DND-41 (cell line): Measurements from ENCODE around the gene NEU1.
A peak's percentile ranks its signal among the peaks of the same experiment; 100 is the strongest.
"Not testable (repeated sequence)": the region's sequence is repeated elsewhere in the genome, so short reads cannot be mapped to it uniquely, and the experiment has no call there.

Source experiments
- ATAC-seq: fragments of 200-7000 bp; cut with Tn5 transposase; 3 replicates; pipeline ENCODE4 v1.9.1; 2021; ENCODE audit warnings: low read depth; ENCODE audit not compliant: insufficient read depth
- DNase-seq: peaks from one replicate; pipeline ENCODE4 v3.0.0-alpha.2; 2020
- H2AFZ ChIP-seq: 2 replicates; pipeline ENCODE4 v1.6.0; 2012; ENCODE audit warnings: low read depth, low read length
- H3K27ac ChIP-seq: 2 replicates; pipeline ENCODE4 v1.5.1; 2012; ENCODE audit warnings: low read length, inconsistent platforms
- H3K27me3 ChIP-seq: fragments of 200-600 bp; sonication (generic); 2 replicates; pipeline ENCODE4 v1.6.0; 2012; ENCODE audit warnings: low read length, mild to moderate bottlenecking, inconsistent platforms; ENCODE audit not compliant: insufficient read depth, poor library complexity
- H3K36me3 ChIP-seq: 2 replicates; pipeline ENCODE4 v1.5.1; 2012; ENCODE audit warnings: low read length, inconsistent platforms; ENCODE audit not compliant: insufficient read depth
- H3K4me1 ChIP-seq: 2 replicates; pipeline ENCODE4 v1.5.1; 2012; ENCODE audit warnings: mild to moderate bottlenecking, low read length; ENCODE audit not compliant: insufficient read depth
- H3K4me2 ChIP-seq: 2 replicates; pipeline ENCODE4 v1.6.0; 2012; ENCODE audit warnings: mild to moderate bottlenecking, moderate library complexity, low read length, inconsistent platforms; ENCODE audit not compliant: insufficient read depth
- H3K4me3 ChIP-seq, 2 experiments: fragments of 200-600 bp in 1 of 2; shearing (Covaris generic) in 1 of 2; 2 replicates each; pipeline ENCODE4 v1.5.1; 2012 to 2016; ENCODE audit warnings: inconsistent platforms in 2 of 2, low read length in 2 of 2, mild to moderate bottlenecking in 2 of 2, low read depth in 1 of 2, moderate library complexity in 1 of 2
- H3K79me2 ChIP-seq: 2 replicates; pipeline ENCODE4 v1.6.0; 2012; ENCODE audit warnings: low read length, inconsistent platforms; ENCODE audit not compliant: insufficient read depth
- H3K9ac ChIP-seq: 2 replicates; pipeline ENCODE4 v1.6.0; 2012; ENCODE audit warnings: low read depth, mild to moderate bottlenecking, inconsistent platforms, low read length, moderate library complexity
- H3K9me3 ChIP-seq: 2 replicates; pipeline ENCODE4 v1.5.1; 2012; ENCODE audit warnings: low read length, moderate library complexity, mild to moderate bottlenecking, inconsistent platforms; ENCODE audit not compliant: insufficient read depth, severe bottlenecking
- H4K20me1 ChIP-seq: 2 replicates; pipeline ENCODE4 v1.6.0; 2012; ENCODE audit warnings: low read length; ENCODE audit not compliant: insufficient read depth
- CTCF ChIP-seq: IDR thresholded peaks from 2 replicates; pipeline ENCODE4 v1.5.1; 2012; ENCODE audit warnings: borderline replicate concordance, low read length, moderate library complexity, mild to moderate bottlenecking; ENCODE audit not compliant: poor library complexity, severe bottlenecking; ENCODE audit errors: extremely low read depth
- EZH2 ChIP-seq: IDR thresholded peaks from 3 replicates; pipeline ENCODE4 v1.6.1; 2012; ENCODE audit warnings: borderline replicate concordance, low read depth, mild to moderate bottlenecking, moderate library complexity, low read length, inconsistent platforms; ENCODE audit not compliant: severe bottlenecking

The NEU1 gene

DNA sequence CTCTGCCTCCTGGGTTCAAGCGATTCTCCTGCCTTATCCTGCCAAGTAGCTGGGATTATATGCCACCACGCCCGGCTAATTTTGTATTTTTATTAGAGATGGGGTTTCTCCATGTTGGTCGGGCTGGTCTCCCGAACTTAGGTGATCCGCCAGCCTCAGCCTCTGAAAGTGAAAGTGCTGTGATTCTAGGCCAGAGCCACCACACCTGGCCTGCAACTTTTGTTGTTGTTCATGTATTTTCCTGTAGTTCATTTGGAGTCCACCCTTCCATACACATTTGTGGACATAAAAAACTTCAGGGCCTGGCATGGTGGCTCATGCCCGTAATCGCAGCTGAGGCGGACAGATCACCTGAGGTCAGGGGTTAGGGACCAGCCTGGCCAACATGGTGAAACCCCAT, 20.6 kb downstream of the NEU1 start:
- Histone ChIP-seq H3K27me3 (no peaks in the 10 kb centered on the region), H3K4me2 (no peak overlapping the region), H4K20me1 (peaks cover 24% of the 10 kb centered on the region), H3K4me3 (no peak overlapping the region), H3K9ac (no peak overlapping the region), H3K79me2 (peaks cover 24% of the 10 kb centered on the region), H3K36me3 (peaks cover 35% of the 10 kb centered on the region), H3K27ac (no peak overlapping the region), H2AFZ (no peak overlapping the region), H3K9me3 (no peaks in the 10 kb centered on the region), H3K4me1 (peaks cover 20% of the 10 kb centered on the region)
- no peak for DNase-seq
- TF ChIP-seq CTCF (no peak), EZH2 (no peak)
- peak; percentile 20; the same call in 2 of the 3 replicates for ATAC-seq

DNA sequence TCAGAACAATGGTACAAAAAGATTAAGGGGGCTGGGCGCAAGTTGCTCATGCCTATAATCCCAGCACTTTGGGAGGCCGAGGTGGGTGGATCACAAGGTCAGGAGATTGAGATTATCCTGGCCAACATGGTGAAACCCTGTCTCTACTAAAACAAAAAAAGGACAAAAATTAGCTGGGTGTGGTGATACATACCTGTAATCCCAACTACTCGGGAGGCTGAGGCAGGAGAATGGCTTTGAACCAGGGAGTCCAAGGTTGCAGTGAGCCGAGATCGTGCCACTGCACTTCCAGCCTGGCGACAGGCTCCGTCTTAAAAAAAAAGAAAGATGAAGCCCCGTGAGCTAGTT, 22.9 kb downstream of the NEU1 start:
- not testable (repeated sequence) for H2AFZ ChIP-seq, H3K27me3 ChIP-seq, ATAC-seq, H3K9me3 ChIP-seq, H3K9ac ChIP-seq, H3K4me3 ChIP-seq, H3K27ac ChIP-seq, DNase-seq, H3K4me2 ChIP-seq
- H3K79me2 ChIP-seq, result peaks cover 47% of the 10 kb centered on the region
- H3K4me1 ChIP-seq, result peaks cover 33% of the 10 kb centered on the region
- H3K36me3 ChIP-seq, result peaks cover 53% of the 10 kb centered on the region
- peaks cover 40% of the 10 kb centered on the region for H4K20me1 ChIP-seq

GRCh38 chr6:31838968-31839367, 23.7 kb downstream of the NEU1 start:
- H3K4me3 ChIP-seq, result no peak overlapping the region

DNA sequence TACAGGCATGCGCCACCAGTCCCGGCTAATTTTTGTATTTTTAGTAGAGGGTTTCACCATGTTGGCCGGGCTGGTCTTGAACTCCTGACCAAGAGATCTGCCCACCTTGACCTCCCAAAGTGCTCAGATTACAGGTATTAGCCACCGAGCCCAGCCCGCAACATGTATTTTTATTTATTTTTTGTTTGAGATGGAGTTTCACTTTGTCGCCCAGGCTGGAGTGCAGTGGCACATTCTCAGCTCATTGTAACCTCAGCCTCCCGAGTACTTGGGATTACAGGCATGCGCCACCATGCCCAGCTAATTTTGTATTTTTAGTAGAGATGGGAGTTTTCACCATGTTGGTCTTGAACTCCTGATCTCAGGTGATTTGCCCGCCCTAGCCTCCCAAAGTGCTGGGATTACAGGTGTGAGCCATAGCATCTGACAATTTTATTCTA, 24.5 kb downstream of the NEU1 start:
- H4K20me1 ChIP-seq, result peaks cover 40% of the 10 kb centered on the region
- H3K4me1 ChIP-seq, result peaks cover 45% of the 10 kb centered on the region
- H3K9ac ChIP-seq, result peak overlapping the region; percentile 81
- DNase-seq, ATAC-seq, H2AFZ ChIP-seq, H3K9me3 ChIP-seq, H3K27me3 ChIP-seq, H3K27ac ChIP-seq: not testable (repeated sequence)
- peak overlapping the region in 1 of 2 experiments; percentile 86; a peak in 3 of 4 replicates for H3K4me3 ChIP-seq
- H3K36me3 ChIP-seq, result peaks cover 53% of the 10 kb centered on the region
- H3K79me2 ChIP-seq, result peaks cover 60% of the 10 kb centered on the region
- H3K4me2 ChIP-seq, result peak overlapping the region; percentile 88; the same call in 1 of the 2 replicates

More at GRCh38 chr6:31838968-31839367, 23.7 kb downstream of the NEU1 start:
- ATAC-seq (no peak), DNase-seq (no peak)
- H4K20me1 ChIP-seq, result peaks cover 40% of the 10 kb centered on the region
- H3K4me2 ChIP-seq, result peak overlapping the region; percentile 88; the same call in 1 of the 2 replicates
- H3K4me1 ChIP-seq, result peaks cover 37% of the 10 kb centered on the region
- H3K27me3 ChIP-seq, result no peaks in the 10 kb centered on the region
- no peak overlapping the region for H3K9ac ChIP-seq
- TF ChIP-seq CTCF (no peak), EZH2 (no peak)
- peaks cover 53% of the 10 kb centered on the region for H3K36me3 ChIP-seq
- no peak overlapping the region for H3K27ac ChIP-seq
- no peaks in the 10 kb centered on the region for H3K9me3 ChIP-seq
- peaks cover 55% of the 10 kb centered on the region for H3K79me2 ChIP-seq
- H2AFZ ChIP-seq, result no peak overlapping the region
